Glomerular visceral epithelial cell (primary cell): ENCODE results near the gene TRPV3.
A peak's percentile ranks its signal among the peaks of the same experiment; 100 is the strongest.

Source experiments
- DNase-seq: peaks from one replicate; pipeline ENCODE4 v3.0.0-alpha.2; 2016; ENCODE audit errors: extremely low spot score

Gene TRPV3

GRCh38 chr17:3546521-3546920 is 11.1 kb downstream of the TRPV3 start:
- no peak for DNase-seq

- DNase-seq = no peak
Measured at GRCh38 chr17:3545151-3545550, 12.5 kb downstream of the TRPV3 start.

GRCh38 chr17:3544365-3544764 is 13.2 kb downstream of the TRPV3 start:
- DNase-seq = no peak

DNA sequence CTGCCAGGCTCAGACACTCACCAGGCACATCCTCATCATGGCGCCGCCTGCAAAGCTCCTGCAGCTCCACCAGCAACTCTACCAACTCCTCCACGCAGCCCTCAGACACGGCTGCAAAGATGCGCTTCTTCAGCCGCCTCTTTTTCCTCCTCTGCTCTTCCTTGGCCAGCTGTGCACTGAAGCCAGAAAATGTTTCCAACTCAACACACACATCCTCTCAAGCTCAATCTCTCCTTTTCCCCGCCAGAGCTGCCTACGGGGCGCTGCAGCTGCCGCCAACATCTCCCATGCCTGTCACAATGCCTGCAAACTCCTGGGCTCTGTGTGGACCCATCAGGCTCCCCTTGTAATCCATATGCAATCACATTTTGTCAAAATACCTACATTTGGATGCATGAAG is 14.2 kb downstream of the TRPV3 start:
- no peak for DNase-seq

DNA sequence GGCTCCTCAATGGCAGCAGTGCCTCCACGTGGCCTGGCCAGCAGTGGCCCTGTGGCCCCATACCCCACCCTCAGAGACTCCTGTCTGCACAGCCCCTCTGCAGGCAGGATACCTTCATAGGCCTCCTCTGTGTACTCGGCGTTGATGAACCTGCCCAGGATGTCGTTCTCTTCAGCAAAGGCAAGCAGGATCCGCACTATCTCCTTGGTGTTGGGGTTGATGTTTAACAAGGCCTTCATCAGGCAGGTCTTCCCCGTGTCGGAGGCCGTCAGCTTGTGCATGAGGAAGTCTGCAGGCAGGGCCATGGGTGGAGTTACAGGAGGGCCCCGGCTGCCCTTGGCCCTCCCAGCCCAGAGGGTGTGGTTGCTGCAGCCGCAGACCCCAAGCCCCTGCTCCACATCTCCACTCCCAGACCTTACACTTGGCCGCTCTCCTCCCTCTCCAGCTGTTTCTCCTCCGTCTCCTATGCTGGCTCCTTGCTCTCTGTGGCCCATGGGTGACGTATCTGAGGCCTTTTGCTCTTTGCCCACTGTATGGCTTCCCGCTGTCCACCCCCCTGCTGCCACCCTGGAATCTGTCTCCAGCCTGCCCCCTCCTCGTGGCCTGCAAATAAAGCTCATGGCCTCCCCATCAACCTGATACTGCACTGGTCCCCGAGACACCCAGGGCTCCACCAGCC is 15.1 kb downstream of the TRPV3 start:
- DNase-seq = no peak

GRCh38 chr17:3539881-3540540 is 17.6 kb downstream of the TRPV3 start:
- DNase-seq = no peak

DNA sequence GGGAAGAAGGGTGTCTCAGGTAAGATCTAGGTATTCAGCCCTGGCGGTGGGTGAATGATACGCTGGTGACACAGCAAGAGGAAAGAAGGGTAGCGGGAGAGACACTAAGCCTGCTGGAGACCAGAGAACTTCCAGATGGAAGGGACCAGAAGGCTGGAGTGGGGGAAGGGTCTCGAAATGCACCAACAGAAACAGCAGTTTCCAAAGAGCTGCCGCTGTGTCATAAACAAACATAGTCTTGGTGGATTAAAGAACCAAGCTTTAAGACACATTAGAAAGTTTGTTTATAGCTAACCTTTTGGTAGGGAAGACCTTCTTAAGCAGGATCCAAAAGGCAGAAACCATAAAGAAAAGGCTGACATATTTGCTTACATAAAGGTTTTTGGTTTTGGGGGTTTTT is 20.9 kb downstream of the TRPV3 start:
- no peak for DNase-seq

- peak; percentile 67 for DNase-seq
Measured at GRCh38 chr17:3535253-3535995, 22.2 kb downstream of the TRPV3 start.

GRCh38 chr17:3534881-3535252 is 22.7 kb downstream of the TRPV3 start:
- DNase-seq = peak; percentile 19

DNA sequence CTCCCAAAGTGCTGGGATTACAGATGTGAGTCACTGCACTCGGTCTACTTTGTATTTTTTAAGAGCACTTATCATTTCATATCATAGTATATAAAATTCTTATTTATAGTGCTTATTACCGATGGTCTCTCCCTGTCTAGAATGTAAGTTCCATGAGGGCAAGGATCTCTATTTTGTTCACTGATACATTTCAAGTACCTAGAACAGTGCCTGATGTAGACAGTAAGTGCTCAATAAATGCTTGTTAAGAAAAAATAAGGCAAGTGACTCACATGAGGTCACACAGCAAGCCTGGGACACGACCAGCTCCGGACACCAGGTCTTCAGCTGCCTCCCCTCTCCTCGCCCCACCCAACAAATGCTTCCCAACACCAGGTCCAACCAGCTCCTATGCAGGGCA is 23.9 kb downstream of the TRPV3 start:
- DNase-seq = no peak

DNA sequence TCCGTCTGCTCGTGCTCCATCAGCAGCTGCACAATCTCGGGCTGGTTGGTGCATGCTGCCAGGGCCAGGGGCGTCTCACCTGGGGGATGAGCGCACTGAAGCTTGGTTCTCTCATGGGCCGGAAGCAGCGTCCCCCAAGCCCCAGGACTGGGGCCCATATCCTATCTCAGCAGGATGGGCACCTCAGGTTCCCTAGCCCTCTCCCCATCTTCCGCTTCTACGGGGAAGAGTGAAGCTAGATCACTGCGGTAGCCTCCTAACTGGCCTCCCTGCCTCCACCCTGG is 24.8 kb downstream of the TRPV3 start:
- no peak for DNase-seq

- no peak for DNase-seq
Measured at GRCh38 chr17:3532106-3532858, 25.3 kb downstream of the TRPV3 start.

- no peak for DNase-seq
Measured at GRCh38 chr17:3531266-3532101, 26.1 kb downstream of the TRPV3 start.

DNA sequence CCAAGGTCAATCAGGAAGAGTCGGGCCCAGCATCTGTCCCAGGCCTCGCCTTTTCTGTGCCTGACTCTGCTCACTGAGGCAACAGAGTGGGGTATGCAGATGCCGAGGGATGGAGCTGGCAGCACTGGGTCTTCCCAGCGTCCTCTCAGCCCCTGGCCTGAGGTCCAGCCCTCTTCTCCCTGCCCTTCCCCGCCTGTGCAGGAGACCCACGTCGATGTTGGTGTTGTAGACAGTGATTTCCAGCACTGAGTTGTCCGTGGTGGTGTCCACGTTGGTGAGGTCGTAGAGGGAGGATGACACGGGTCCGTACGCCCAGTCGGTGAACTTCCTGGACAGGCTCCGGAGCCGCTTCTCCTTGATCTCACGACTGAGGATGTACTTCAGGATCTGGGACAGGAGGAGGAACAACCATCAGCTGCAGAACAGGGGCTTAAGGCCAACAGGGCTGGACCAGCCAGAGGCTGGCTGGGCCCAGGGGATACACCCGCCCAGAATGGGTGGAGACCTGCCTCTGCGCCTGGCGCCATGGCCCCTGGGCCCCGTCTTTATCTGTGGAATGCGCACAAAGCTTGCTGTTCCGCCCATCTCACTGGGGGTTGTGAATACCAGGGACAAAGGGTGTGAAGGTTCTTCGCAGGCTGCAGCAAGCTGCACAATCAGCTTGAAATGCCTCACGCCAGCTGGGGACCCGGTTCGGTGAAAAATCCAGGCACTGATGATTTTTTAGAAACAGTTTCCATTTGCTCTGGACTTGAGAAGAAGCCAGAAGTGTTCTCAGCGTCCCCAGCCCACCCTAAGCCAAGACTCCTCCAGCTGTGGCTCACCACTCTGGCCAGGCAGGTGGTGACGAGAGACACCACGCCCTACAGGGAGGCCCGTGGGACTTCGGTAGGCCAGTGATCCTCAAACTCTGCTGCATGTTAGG is 27.5 kb downstream of the TRPV3 start:
- no peak for DNase-seq

- no peak for DNase-seq
Measured at GRCh38 chr17:3528880-3529511, 28.6 kb downstream of the TRPV3 start.

GRCh38 chr17:3528403-3528851 is 29.2 kb downstream of the TRPV3 start:
- DNase-seq = no peak

- DNase-seq = no peak
Measured at GRCh38 chr17:3527896-3528295, 29.7 kb downstream of the TRPV3 start.

GRCh38 chr17:3527468-3527867 is 30.1 kb downstream of the TRPV3 start:
- no peak for DNase-seq

- no peak for DNase-seq
Measured at GRCh38 chr17:3526971-3527370, 30.6 kb downstream of the TRPV3 start.

DNA sequence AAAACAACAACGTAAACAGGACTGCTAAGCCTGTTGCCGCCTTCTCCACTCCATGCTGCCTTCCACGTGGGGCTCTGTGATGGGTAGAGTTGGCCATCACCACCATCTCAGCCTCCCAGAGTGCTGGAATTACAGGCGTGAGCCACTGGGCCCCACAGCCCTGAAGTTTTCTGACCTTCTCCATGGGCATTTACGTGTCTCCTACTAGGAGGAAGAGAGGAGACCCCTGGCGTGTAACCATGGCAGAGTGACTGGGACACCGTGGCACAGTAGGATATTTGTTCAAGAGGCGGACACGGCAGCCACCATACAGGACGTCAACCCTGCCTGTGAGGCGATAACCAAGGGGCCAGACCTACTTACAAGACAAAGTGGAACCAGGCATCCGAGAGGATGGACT is 31.1 kb downstream of the TRPV3 start:
- DNase-seq = no peak
